HEK293 (cell line): ENCODE data around the gene GPR149.

Experiments
- CTCF ChIA-PET: fragments of 350-600 bp; formaldehyde crosslinking; extraction: SDS; loops from one replicate; lab custom pipeline; 2021; ENCODE audit warnings: antibody characterized with exemption; lab: Yijun Ruan, JAX
- POLR2A ChIA-PET: fragments of 300-600 bp; formaldehyde crosslinking; extraction: SDS; loops from one replicate; lab custom pipeline; 2020; ENCODE audit warnings: antibody characterized with exemption, inconsistent platforms; lab: Yijun Ruan, JAX
- H3K27ac ChIP-seq: fragments of 200-500 bp; sonication (Bioruptor generic); 2 replicates; pipeline ENCODE4 v1.5.1; 2014; ENCODE audit warnings: low read depth, low read length, control low read depth, inconsistent platforms; ENCODE audit errors: extremely low read depth
- H3K36me3 ChIP-seq, 2 experiments: fragments of 200-500 bp in 1 of 2; sonication (Bioruptor generic) in 1 of 2; 1 replicate in 1 of 2; 2 replicates in 1 of 2; pipeline ENCODE4 v1.5.1; 2014 to 2017; ENCODE audit warnings: inconsistent platforms in 2 of 2, low read length in 2 of 2; ENCODE audit not compliant: control insufficient read depth in 2 of 2, insufficient read depth in 1 of 2
- H3K4me1 ChIP-seq: fragments of 200-500 bp; sonication (Bioruptor generic); 2 replicates; pipeline ENCODE4 v1.5.1; 2014; ENCODE audit warnings: mild to moderate bottlenecking, low read length, inconsistent platforms; ENCODE audit not compliant: control insufficient read depth, insufficient read depth
- H3K4me3 ChIP-seq: 2 replicates; pipeline ENCODE4 v1.5.1; 2011; ENCODE audit warnings: low read depth, mild to moderate bottlenecking, control low read depth, low read length, moderate library complexity
- H3K9me3 ChIP-seq: fragments of 200-500 bp; sonication (Bioruptor generic); 2 replicates; pipeline ENCODE4 v1.5.1; 2014; ENCODE audit warnings: low read depth, low read length, inconsistent platforms; ENCODE audit not compliant: control insufficient read depth, insufficient read depth
- HOXA7 ChIP-seq: sonication (generic); formaldehyde crosslinking; IDR thresholded peaks from 2 replicates; pipeline ENCODE4 v1.8.1; 2022; ENCODE audit warnings: missing genetic modification reagents, borderline replicate concordance
- KLF10 ChIP-seq: fragments of 450-650 bp; IDR thresholded peaks from 2 replicates; pipeline ENCODE4 v1.5.1; 2018; ENCODE audit warnings: missing biosample characterization, mild to moderate bottlenecking, missing genetic modification characterization
- OVOL3 ChIP-seq: fragments of 450-650 bp; formaldehyde crosslinking; IDR thresholded peaks from 2 replicates; pipeline ENCODE4 v1.5.1; 2016; ENCODE audit warnings: missing biosample characterization, missing genetic modification characterization
- SCRT1 ChIP-seq: fragments of 450-650 bp; formaldehyde crosslinking; IDR thresholded peaks from 2 replicates; pipeline ENCODE4 v1.5.1; 2016; ENCODE audit warnings: missing biosample characterization, missing genetic modification characterization, borderline replicate concordance
- SCRT2 ChIP-seq: fragments of 450-650 bp; formaldehyde crosslinking; IDR thresholded peaks from 2 replicates; pipeline ENCODE4 v1.5.1; 2016; ENCODE audit warnings: missing biosample characterization, missing genetic modification characterization
- ZBTB20 ChIP-seq: fragments of 450-650 bp; formaldehyde crosslinking; IDR thresholded peaks from 2 replicates; pipeline ENCODE4 v1.5.1; 2016; ENCODE audit warnings: missing biosample characterization, missing genetic modification characterization
- ZNF133 ChIP-seq: fragments of 450-650 bp; formaldehyde crosslinking; IDR thresholded peaks from 2 replicates; pipeline ENCODE4 v1.5.1; 2016; ENCODE audit warnings: missing biosample characterization, missing genetic modification characterization
- ZNF138 ChIP-seq: fragments of 450-650 bp; formaldehyde crosslinking; IDR thresholded peaks from 2 replicates; pipeline ENCODE4 v1.5.1; 2016; ENCODE audit warnings: missing biosample characterization, missing genetic modification characterization, borderline replicate concordance
- ZNF174 ChIP-seq: fragments of 450-650 bp; formaldehyde crosslinking; IDR thresholded peaks from 2 replicates; pipeline ENCODE4 v1.5.0; 2017; ENCODE audit warnings: missing biosample characterization, mild to moderate bottlenecking, missing genetic modification characterization
- ZNF2 ChIP-seq: fragments of 450-650 bp; formaldehyde crosslinking; IDR thresholded peaks from 2 replicates; pipeline ENCODE4 v1.5.1; 2016; ENCODE audit warnings: missing biosample characterization, missing genetic modification characterization
- ZNF214 ChIP-seq: fragments of 450-650 bp; formaldehyde crosslinking; IDR thresholded peaks from 2 replicates; pipeline ENCODE4 v1.5.1; 2017; ENCODE audit warnings: missing biosample characterization, mild to moderate bottlenecking, missing genetic modification characterization, borderline replicate concordance
- ZNF223 ChIP-seq: fragments of 450-650 bp; formaldehyde crosslinking; IDR thresholded peaks from 2 replicates; pipeline ENCODE4 v1.5.1; 2016; ENCODE audit warnings: missing biosample characterization, missing genetic modification characterization
- ZNF239 ChIP-seq: fragments of 450-650 bp; formaldehyde crosslinking; IDR thresholded peaks from 2 replicates; pipeline ENCODE4 v1.5.1; 2016; ENCODE audit warnings: missing biosample characterization, missing genetic modification characterization
- ZNF266 ChIP-seq: fragments of 450-650 bp; formaldehyde crosslinking; IDR thresholded peaks from 2 replicates; pipeline ENCODE4 v1.5.1; 2016; ENCODE audit warnings: missing biosample characterization, missing genetic modification characterization, low read depth
- ZNF302 ChIP-seq: fragments of 450-650 bp; formaldehyde crosslinking; IDR thresholded peaks from 2 replicates; pipeline ENCODE4 v1.5.1; 2016; ENCODE audit warnings: missing biosample characterization, missing genetic modification characterization, low read depth
- ZNF366 ChIP-seq: fragments of 450-650 bp; formaldehyde crosslinking; conservative IDR thresholded peaks from 2 replicates; pipeline ENCODE4 v1.5.1; 2016; ENCODE audit warnings: missing biosample characterization, missing genetic modification characterization
- ZNF548 ChIP-seq: fragments of 450-650 bp; formaldehyde crosslinking; IDR thresholded peaks from 2 replicates; pipeline ENCODE4 v1.5.1; 2016; ENCODE audit warnings: missing biosample characterization, missing genetic modification characterization
- ZNF555 ChIP-seq: fragments of 450-650 bp; formaldehyde crosslinking; conservative IDR thresholded peaks from 2 replicates; pipeline ENCODE4 v1.5.1; 2017; ENCODE audit warnings: missing biosample characterization, mild to moderate bottlenecking, missing genetic modification characterization, inconsistent platforms
- ZNF561 ChIP-seq: fragments of 450-650 bp; IDR thresholded peaks from 2 replicates; pipeline ENCODE4 v1.5.1; 2018; ENCODE audit warnings: missing biosample characterization, missing genetic modification characterization, borderline replicate concordance
- ZNF658 ChIP-seq: fragments of 450-650 bp; formaldehyde crosslinking; IDR thresholded peaks from 2 replicates; pipeline ENCODE4; 2016; ENCODE audit warnings: missing biosample characterization, missing genetic modification characterization
- ZXDB ChIP-seq: fragments of 450-650 bp; formaldehyde crosslinking; IDR thresholded peaks from 2 replicates; pipeline ENCODE4 v1.5.1; 2016; ENCODE audit warnings: missing biosample characterization, missing genetic modification characterization
- TF ChIP-seq, protein P1 (sequence below): fragments of 450-650 bp; formaldehyde crosslinking; IDR thresholded peaks from 2 replicates; pipeline ENCODE4 v1.5.1; 2017; ENCODE audit warnings: missing biosample characterization, mild to moderate bottlenecking, missing genetic modification characterization, moderate library complexity
- TF ChIP-seq, protein P2 (sequence below): fragments of 450-650 bp; formaldehyde crosslinking; IDR thresholded peaks from 2 replicates; pipeline ENCODE4 v1.5.1; 2016; ENCODE audit warnings: missing biosample characterization, missing genetic modification characterization
- TF ChIP-seq, protein P3 (sequence below): sonication (generic); formaldehyde crosslinking; IDR thresholded peaks from 2 replicates; pipeline ENCODE4 v1.8.1; 2022; ENCODE audit warnings: mild to moderate bottlenecking, moderate library complexity, missing genetic modification reagents
- TF ChIP-seq, protein P4 (sequence below): fragments of 450-650 bp; formaldehyde crosslinking; IDR thresholded peaks from 2 replicates; pipeline ENCODE4 v1.5.1; 2016; ENCODE audit warnings: missing biosample characterization, missing genetic modification characterization
- TF ChIP-seq, protein P5 (sequence below): fragments of 450-650 bp; formaldehyde crosslinking; IDR thresholded peaks from 2 replicates; pipeline ENCODE4 v1.5.1; 2017; ENCODE audit warnings: missing biosample characterization, missing genetic modification characterization

Gene GPR149

DNA sequence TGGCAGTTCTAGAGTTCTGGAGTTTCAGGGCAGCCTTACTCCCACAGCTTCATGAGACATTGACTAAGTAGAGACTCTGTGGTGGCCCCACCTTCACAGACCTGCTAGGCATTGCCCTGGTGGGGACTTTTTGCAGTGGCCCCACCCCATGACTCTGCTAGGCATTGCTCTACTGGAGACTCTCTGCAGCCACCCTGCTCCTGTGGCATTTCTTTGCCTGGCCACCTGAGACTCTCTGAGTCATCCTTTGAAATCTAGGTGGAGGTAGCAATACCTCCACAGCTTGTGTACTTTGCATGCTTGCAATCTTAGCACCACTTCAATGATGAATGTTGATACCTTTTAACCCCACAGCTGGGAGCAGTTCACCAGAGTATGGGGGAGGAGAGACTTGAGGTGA is 65.1 kb downstream of the GPR149 start:
- POLR2A ChIA-PET, result no interaction called here
- H3K4me1 ChIP-seq, result no peaks in the 10 kb centered on the region

DNA sequence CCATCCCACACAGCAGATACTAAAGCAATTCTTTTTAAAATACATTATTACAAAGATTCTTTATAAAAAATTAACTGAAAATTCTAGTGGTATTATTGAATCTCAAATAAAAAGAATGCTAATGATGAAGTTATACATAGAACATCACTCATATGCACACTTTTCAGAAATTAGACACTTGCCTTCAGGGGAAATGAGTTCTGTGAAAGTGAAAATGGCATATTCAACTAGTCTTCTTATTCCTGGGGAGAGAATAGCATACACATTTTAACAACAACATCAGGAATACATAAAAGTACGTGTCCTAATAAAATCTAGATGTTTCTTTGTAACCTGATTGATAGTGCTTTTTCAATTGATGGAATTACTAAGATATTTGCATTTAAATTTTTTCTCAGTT is 68.9 kb downstream of the GPR149 start:
- H3K27ac ChIP-seq, result no peak overlapping the region
- TF ChIP-seq SCRT2 (tag by site-specific recombination) (no peak), ZNF266 (no peak), ZNF366 (no peak), ZNF561 (tag by site-specific recombination) (no peak), ZNF302 (tag by site-specific recombination) (no peak), ZNF138 (no peak), SCRT1 (no peak), ZNF239 (tag by site-specific recombination) (no peak), ZNF174 (tag by site-specific recombination) (no peak)
- TF ChIP-seq, protein P1, sequence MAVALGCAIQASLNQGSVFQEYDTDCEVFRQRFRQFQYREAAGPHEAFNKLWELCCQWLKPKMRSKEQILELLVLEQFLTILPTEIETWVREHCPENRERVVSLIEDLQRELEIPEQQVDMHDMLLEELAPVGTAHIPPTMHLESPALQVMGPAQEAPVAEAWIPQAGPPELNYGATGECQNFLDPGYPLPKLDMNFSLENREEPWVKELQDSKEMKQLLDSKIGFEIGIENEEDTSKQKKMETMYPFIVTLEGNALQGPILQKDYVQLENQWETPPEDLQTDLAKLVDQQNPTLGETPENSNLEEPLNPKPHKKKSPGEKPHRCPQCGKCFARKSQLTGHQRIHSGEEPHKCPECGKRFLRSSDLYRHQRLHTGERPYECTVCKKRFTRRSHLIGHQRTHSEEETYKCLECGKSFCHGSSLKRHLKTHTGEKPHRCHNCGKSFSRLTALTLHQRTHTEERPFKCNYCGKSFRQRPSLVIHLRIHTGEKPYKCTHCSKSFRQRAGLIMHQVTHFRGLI (tag by site-specific recombination), result no peak
- TF ChIP-seq, protein P2, sequence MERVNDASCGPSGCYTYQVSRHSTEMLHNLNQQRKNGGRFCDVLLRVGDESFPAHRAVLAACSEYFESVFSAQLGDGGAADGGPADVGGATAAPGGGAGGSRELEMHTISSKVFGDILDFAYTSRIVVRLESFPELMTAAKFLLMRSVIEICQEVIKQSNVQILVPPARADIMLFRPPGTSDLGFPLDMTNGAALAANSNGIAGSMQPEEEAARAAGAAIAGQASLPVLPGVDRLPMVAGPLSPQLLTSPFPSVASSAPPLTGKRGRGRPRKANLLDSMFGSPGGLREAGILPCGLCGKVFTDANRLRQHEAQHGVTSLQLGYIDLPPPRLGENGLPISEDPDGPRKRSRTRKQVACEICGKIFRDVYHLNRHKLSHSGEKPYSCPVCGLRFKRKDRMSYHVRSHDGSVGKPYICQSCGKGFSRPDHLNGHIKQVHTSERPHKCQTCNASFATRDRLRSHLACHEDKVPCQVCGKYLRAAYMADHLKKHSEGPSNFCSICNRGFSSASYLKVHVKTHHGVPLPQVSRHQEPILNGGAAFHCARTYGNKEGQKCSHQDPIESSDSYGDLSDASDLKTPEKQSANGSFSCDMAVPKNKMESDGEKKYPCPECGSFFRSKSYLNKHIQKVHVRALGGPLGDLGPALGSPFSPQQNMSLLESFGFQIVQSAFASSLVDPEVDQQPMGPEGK, result no peak
- TF ChIP-seq, protein P3, sequence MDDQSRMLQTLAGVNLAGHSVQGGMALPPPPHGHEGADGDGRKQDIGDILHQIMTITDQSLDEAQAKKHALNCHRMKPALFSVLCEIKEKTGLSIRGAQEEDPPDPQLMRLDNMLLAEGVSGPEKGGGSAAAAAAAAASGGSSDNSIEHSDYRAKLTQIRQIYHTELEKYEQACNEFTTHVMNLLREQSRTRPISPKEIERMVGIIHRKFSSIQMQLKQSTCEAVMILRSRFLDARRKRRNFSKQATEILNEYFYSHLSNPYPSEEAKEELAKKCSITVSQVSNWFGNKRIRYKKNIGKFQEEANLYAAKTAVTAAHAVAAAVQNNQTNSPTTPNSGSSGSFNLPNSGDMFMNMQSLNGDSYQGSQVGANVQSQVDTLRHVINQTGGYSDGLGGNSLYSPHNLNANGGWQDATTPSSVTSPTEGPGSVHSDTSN (CRISPR knock-in tag), result no peak
- no peaks in the 10 kb centered on the region for H3K36me3 ChIP-seq
- no peaks in the 10 kb centered on the region for H3K4me1 ChIP-seq
- CTCF ChIA-PET, result no interaction called here
- H3K9me3 ChIP-seq, result no peaks in the 10 kb centered on the region
- POLR2A ChIA-PET, result no interaction called here
- no peak overlapping the region for H3K4me3 ChIP-seq

More for the DNA sequence above, 65.1 kb downstream of the GPR149 start:
- Histone ChIP-seq H3K27ac (no peak overlapping the region), H3K4me3 (no peak overlapping the region), H3K36me3 (no peaks in the 10 kb centered on the region), H3K9me3 (no peaks in the 10 kb centered on the region)
- no peak for TF ChIP-seq ZNF555
- TF ChIP-seq KLF10 (tag by site-specific recombination), result no peak
- no peak for TF ChIP-seq OVOL3 (tag by site-specific recombination)
- CTCF ChIA-PET, result no interaction called here

DNA sequence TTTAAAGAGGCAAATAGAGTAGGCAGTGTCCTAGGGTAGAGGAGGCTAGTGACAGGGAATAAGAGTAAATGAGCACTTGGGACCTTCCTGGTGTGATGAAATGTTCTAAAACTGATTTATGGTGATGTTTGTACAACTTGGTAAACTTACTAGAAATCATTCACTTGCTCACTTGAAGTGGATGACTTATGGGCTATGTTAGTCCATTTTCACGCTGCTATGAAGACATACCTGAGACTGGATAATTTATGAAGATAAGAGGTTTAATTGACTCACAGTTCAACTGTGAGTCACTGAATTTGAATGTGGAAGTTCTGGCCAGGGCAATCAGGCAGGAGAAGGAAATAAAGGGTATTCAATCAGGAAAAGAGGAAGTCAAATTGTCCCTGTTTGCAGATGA is 74.0 kb downstream of the GPR149 start:
- no peak overlapping the region for H3K4me3 ChIP-seq
- H3K27ac ChIP-seq, result no peak overlapping the region
- CTCF ChIA-PET, result no interaction called here
- no peaks in the 10 kb centered on the region for H3K4me1 ChIP-seq
- no peaks in the 10 kb centered on the region for H3K36me3 ChIP-seq
- POLR2A ChIA-PET, result no interaction called here
- H3K9me3 ChIP-seq, result no peaks in the 10 kb centered on the region
- TF ChIP-seq ZNF2 (tag by site-specific recombination) (no peak), ZNF133 (tag by site-specific recombination) (no peak), ZXDB (no peak), HOXA7 (CRISPR knock-in tag) (no peak), ZNF658 (tag by site-specific recombination) (no peak), ZBTB20 (tag by site-specific recombination) (no peak), ZNF214 (tag by site-specific recombination) (no peak), ZNF548 (tag by site-specific recombination) (no peak), ZNF223 (no peak)
- TF ChIP-seq, protein P4, sequence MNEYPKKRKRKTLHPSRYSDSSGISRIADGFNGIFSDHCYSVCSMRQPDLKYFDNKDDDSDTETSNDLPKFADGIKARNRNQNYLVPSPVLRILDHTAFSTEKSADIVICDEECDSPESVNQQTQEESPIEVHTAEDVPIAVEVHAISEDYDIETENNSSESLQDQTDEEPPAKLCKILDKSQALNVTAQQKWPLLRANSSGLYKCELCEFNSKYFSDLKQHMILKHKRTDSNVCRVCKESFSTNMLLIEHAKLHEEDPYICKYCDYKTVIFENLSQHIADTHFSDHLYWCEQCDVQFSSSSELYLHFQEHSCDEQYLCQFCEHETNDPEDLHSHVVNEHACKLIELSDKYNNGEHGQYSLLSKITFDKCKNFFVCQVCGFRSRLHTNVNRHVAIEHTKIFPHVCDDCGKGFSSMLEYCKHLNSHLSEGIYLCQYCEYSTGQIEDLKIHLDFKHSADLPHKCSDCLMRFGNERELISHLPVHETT, result no peak
- TF ChIP-seq, protein P3 (CRISPR knock-in tag), result no peak
- TF ChIP-seq, protein P5, sequence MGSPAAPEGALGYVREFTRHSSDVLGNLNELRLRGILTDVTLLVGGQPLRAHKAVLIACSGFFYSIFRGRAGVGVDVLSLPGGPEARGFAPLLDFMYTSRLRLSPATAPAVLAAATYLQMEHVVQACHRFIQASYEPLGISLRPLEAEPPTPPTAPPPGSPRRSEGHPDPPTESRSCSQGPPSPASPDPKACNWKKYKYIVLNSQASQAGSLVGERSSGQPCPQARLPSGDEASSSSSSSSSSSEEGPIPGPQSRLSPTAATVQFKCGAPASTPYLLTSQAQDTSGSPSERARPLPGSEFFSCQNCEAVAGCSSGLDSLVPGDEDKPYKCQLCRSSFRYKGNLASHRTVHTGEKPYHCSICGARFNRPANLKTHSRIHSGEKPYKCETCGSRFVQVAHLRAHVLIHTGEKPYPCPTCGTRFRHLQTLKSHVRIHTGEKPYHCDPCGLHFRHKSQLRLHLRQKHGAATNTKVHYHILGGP (tag by site-specific recombination), result 0 out of 2 replicates have a peak, but pooled peaks have one; percentile 18
